ENCODE results near the gene LBP. TPM values are rescaled to one million over a fixed set of nuclear protein-coding genes. Genes with fewer than 3 reads are reported as not detected.

LBP gene
- total RNA-seq, 1 experiment from 2014 or later = not detected

DNA sequence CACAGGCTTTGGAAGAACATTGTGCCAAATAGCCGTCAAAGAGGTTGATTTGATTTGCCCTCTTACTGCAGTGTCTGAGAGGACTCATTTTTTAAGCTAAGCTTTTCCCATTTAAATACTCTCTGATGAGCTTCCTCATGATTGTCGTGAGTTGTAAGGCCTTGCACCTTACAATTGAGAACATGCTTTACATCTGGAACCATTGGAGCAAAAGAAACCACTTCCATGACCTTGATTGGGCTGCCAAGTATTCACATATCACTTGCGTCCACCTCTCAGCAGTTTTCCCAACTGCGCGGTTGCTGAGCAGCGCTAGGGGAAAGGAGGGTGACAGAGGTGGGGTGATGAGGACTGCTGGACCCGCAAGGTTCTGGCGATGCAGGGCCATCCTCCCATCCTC is 12.3 kb upstream of the LBP start:
- no peaks in the 10 kb centered on the region for H3K36me3 ChIP-seq (ENCODE audit: control insufficient read depth, insufficient read depth, low read length)

DNA sequence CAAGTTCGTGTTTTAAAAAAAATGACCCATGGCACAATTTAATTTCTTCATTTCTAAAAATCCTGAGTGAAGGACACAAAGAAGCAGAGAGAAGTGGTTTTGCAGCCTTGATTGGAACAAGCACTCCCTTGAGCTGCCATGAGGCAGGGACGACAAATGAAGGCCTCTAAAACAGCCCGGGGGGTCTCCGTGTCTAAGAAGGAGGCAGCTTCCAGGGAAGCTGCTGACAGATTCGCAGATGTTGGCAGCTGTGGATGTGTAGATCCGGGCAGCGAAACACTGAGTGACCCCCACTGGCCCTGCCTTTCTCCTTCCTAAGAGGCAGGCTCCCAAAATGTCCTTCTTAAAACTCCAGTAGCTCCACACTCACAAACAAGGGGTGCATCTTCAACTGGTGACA is 9.6 kb upstream of the LBP start:
- no peaks in the 10 kb centered on the region for H3K36me3 Mint-ChIP-seq (ENCODE audit: insufficient read depth, unreplicated experiment)

More for the DNA sequence above, 12.3 kb upstream of the LBP start:
- H3K36me3 Mint-ChIP-seq (ENCODE audit: insufficient read depth, unreplicated experiment) = no peaks in the 10 kb centered on the region
- Histone ChIP-seq H3K9me3 (peaks cover 5% of the 10 kb centered on the region), H3K27me3 (replicated peaks; ENCODE audit: control insufficient read depth, insufficient read depth, low read length) (no peaks in the 10 kb centered on the region), H3K4me3 (ENCODE audit: low read depth, low read length) (no peak overlapping the region), H3K4me1 (peaks cover 6% of the 10 kb centered on the region; the same call in 1 of the 2 replicates)
- H3K4me1 Mint-ChIP-seq (ENCODE audit: low read depth, unreplicated experiment) = peaks cover 2% of the 10 kb centered on the region
- peaks cover 12% of the 10 kb centered on the region for H3K9me3 Mint-ChIP-seq (ENCODE audit: unreplicated experiment)
- BruUV-seq (replicated peaks) = no TSS peak
- no peak for DNase-seq
- intact Hi-C loops (cut with micrococcal nuclease; ENCODE audit: unreplicated experiment) = no loop called here
- no peak overlapping the region for H3K27ac Mint-ChIP-seq (ENCODE audit: unreplicated experiment)
- ChIA-PET CTCF (no interaction called here), POLR2A (no interaction called here)
- peaks cover 18% of the 10 kb centered on the region for H3K27me3 Mint-ChIP-seq (ENCODE audit: insufficient read depth, unreplicated experiment)
- no peak overlapping the region for H3K4me3 Mint-ChIP-seq (ENCODE audit: unreplicated experiment)
- TF ChIP-seq, protein P1, sequence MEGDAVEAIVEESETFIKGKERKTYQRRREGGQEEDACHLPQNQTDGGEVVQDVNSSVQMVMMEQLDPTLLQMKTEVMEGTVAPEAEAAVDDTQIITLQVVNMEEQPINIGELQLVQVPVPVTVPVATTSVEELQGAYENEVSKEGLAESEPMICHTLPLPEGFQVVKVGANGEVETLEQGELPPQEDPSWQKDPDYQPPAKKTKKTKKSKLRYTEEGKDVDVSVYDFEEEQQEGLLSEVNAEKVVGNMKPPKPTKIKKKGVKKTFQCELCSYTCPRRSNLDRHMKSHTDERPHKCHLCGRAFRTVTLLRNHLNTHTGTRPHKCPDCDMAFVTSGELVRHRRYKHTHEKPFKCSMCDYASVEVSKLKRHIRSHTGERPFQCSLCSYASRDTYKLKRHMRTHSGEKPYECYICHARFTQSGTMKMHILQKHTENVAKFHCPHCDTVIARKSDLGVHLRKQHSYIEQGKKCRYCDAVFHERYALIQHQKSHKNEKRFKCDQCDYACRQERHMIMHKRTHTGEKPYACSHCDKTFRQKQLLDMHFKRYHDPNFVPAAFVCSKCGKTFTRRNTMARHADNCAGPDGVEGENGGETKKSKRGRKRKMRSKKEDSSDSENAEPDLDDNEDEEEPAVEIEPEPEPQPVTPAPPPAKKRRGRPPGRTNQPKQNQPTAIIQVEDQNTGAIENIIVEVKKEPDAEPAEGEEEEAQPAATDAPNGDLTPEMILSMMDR (IDR thresholded peaks at IDR 0.05; ENCODE audit: insufficient read depth in 1 of 2, low read depth in 1 of 2, low read length in 1 of 2, severe bottlenecking in 1 of 2, unreplicated experiment in 1 of 2) = no peak

DNA sequence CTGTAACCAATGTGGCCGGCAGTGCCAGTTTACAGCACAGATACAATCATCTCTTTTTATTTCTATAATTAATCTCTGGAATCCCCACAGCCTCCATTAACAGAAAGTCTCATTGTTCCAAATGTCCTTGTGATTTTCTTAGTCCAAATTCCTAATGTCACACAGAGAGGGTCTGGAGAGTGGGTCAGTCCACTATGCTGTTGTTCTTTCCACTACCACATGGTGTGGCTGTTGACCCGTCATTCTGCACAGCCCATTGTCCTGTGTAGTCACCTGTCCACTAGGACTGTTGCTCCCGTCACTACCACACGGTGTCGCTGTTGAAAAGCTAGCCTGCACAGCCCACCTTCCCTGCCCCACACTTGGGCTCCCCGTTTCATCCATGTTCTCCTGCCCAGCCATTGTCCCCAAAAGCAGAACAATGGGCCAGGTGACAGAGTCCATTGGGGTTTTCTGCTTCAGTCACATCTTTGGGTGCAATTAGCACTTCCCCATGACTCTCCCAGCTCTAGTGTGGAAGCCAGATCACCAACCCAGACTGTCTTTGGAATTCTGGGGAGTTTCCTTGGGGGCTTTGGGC is 8.6 kb upstream of the LBP start:
- intact Hi-C loops (cut with micrococcal nuclease; ENCODE audit: unreplicated experiment) = loop anchor here (5.0 kb wide), 1 partner anchor 55 kb away; no protein-coding TSS in a partner anchor
- BruUV-seq (replicated peaks) = no TSS peak
- H3K9me3 Mint-ChIP-seq (ENCODE audit: unreplicated experiment) = peaks cover 12% of the 10 kb centered on the region
- TF ChIP-seq, protein P1 (IDR thresholded peaks at IDR 0.05; ENCODE audit: insufficient read depth in 1 of 2, low read depth in 1 of 2, low read length in 1 of 2, severe bottlenecking in 1 of 2, unreplicated experiment in 1 of 2) = peak; percentile 66 to 75
- H3K4me1 Mint-ChIP-seq (ENCODE audit: low read depth, unreplicated experiment) = peaks cover 5% of the 10 kb centered on the region
- ChIA-PET CTCF (interaction anchor here (1.0 to 8.6 kb wide), 5 partner anchors 12 to 109 kb away, joined by 3 to 170 read pairs (median 4); partner anchors contain the start of gene SNHG17), POLR2A (no interaction called here)
- no peaks in the 10 kb centered on the region for H3K36me3 Mint-ChIP-seq (ENCODE audit: insufficient read depth, unreplicated experiment)
- peaks cover 6% of the 10 kb centered on the region for H3K27me3 Mint-ChIP-seq (ENCODE audit: insufficient read depth, unreplicated experiment)
- Histone ChIP-seq H3K9me3 (peaks cover 5% of the 10 kb centered on the region), H3K4me3 (ENCODE audit: low read depth, low read length) (no peak overlapping the region), H3K4me1 (peaks cover 1% of the 10 kb centered on the region; the same call in 1 of the 2 replicates), H3K27me3 (replicated peaks; ENCODE audit: control insufficient read depth, insufficient read depth, low read length) (no peaks in the 10 kb centered on the region), H3K36me3 (ENCODE audit: control insufficient read depth, insufficient read depth, low read length) (no peaks in the 10 kb centered on the region)
- DNase-seq = peak; percentile 73 to 79
- no peak overlapping the region for H3K4me3 Mint-ChIP-seq (ENCODE audit: unreplicated experiment)
- no peak overlapping the region for H3K27ac Mint-ChIP-seq (ENCODE audit: unreplicated experiment)

More for the DNA sequence above, 9.6 kb upstream of the LBP start:
- Mint-ChIP-seq H3K4me1 (ENCODE audit: low read depth, unreplicated experiment) (peaks cover 5% of the 10 kb centered on the region), H3K27ac (ENCODE audit: unreplicated experiment) (no peak overlapping the region), H3K4me3 (ENCODE audit: unreplicated experiment) (no peak overlapping the region), H3K27me3 (ENCODE audit: insufficient read depth, unreplicated experiment) (peaks cover 14% of the 10 kb centered on the region), H3K9me3 (ENCODE audit: unreplicated experiment) (peaks cover 12% of the 10 kb centered on the region)
- no peak for DNase-seq
- intact Hi-C loops (cut with micrococcal nuclease; ENCODE audit: unreplicated experiment) = loop anchor here (5.0 kb wide), 1 partner anchor 56 kb away; no protein-coding TSS in a partner anchor
- BruUV-seq (replicated peaks) = no TSS peak
- Histone ChIP-seq H3K4me1 (no peaks in the 10 kb centered on the region), H3K4me3 (ENCODE audit: low read depth, low read length) (no peak overlapping the region), H3K9me3 (peaks cover 5% of the 10 kb centered on the region), H3K36me3 (ENCODE audit: control insufficient read depth, insufficient read depth, low read length) (no peaks in the 10 kb centered on the region), H3K27me3 (replicated peaks; ENCODE audit: control insufficient read depth, insufficient read depth, low read length) (no peaks in the 10 kb centered on the region)
- ChIA-PET POLR2A (no interaction called here), CTCF (interaction anchor here (1.1 to 8.6 kb wide), 2 partner anchors 17 to 71 kb away, joined by 4 to 170 read pairs; no protein-coding TSS in a partner anchor)
- TF ChIP-seq, protein P1 (IDR thresholded peaks at IDR 0.05; ENCODE audit: insufficient read depth in 1 of 2, low read depth in 1 of 2, low read length in 1 of 2, severe bottlenecking in 1 of 2, unreplicated experiment in 1 of 2) = no peak

Measured in Caco-2 (cell line).